HG03460 (cell line): ENCODE data around the gene FOLR3.
"Not testable (repeated sequence)": the region's sequence is repeated elsewhere in the genome, so short reads cannot be mapped to it uniquely, and the experiment has no call there.

Experiments used
- ATAC-seq: cut with Tn5 transposase; IDR thresholded peaks from one replicate; pipeline ENCODE4 v1.9.1; 2021; ENCODE audit not compliant: unreplicated experiment

FOLR3 gene

GRCh38 chr11:72123117-72123653, 12.3 kb upstream of the FOLR3 start:
- no peak for ATAC-seq

- ATAC-seq: no peak
These were observed 11.5 kb upstream of the FOLR3 start for GRCh38 chr11:72124046-72124445.

- ATAC-seq: no peak
These were observed 9.6 kb upstream of the FOLR3 start for GRCh38 chr11:72125956-72126355.

- no peak for ATAC-seq
These were observed 7.6 kb upstream of the FOLR3 start for GRCh38 chr11:72127923-72128322.

GRCh38 chr11:72129381-72129780, 6.1 kb upstream of the FOLR3 start:
- ATAC-seq: no peak

- no peak for ATAC-seq
These were observed 2.9 kb upstream of the FOLR3 start for GRCh38 chr11:72132646-72133045.

GRCh38 chr11:72135891-72136683, 562 bp downstream of the FOLR3 start:
- ATAC-seq: no peak

GRCh38 chr11:72136684-72137262, 1.2 kb downstream of the FOLR3 start:
- ATAC-seq: no peak

- ATAC-seq: no peak
These were observed 3.4 kb downstream of the FOLR3 start for GRCh38 chr11:72138821-72139390.

GRCh38 chr11:72139500-72139899, 4.0 kb downstream of the FOLR3 start:
- no peak for ATAC-seq

- ATAC-seq: no peak
These were observed 5.1 kb downstream of the FOLR3 start for GRCh38 chr11:72140661-72141060.

- ATAC-seq: no peak
These were observed 5.5 kb downstream of the FOLR3 start for GRCh38 chr11:72141066-72141465.

GRCh38 chr11:72142086-72142485, 6.6 kb downstream of the FOLR3 start:
- ATAC-seq: not testable (repeated sequence)

GRCh38 chr11:72142543-72142942, 7.0 kb downstream of the FOLR3 start:
- ATAC-seq: not testable (repeated sequence)

- no peak for ATAC-seq
These were observed 9.5 kb downstream of the FOLR3 start for GRCh38 chr11:72144807-72145565.

- no peak for ATAC-seq
These were observed 11.1 kb downstream of the FOLR3 start for GRCh38 chr11:72146625-72147024.

- no peak for ATAC-seq
These were observed 15.4 kb downstream of the FOLR3 start for GRCh38 chr11:72150882-72151281.

GRCh38 chr11:72153874-72154273, 18.3 kb downstream of the FOLR3 start:
- not testable (repeated sequence) for ATAC-seq

- ATAC-seq: no peak
These were observed 19.3 kb downstream of the FOLR3 start for GRCh38 chr11:72154816-72155215.

- ATAC-seq: no peak
These were observed 20.2 kb downstream of the FOLR3 start for GRCh38 chr11:72155751-72156150.

GRCh38 chr11:72157131-72157530, 21.6 kb downstream of the FOLR3 start:
- no peak for ATAC-seq
